ENCODE data around the gene B3GALT2. TPM values are rescaled to one million over a fixed set of nuclear protein-coding genes. Genes with fewer than 3 reads are reported as not detected.

Gene B3GALT2
- total RNA-seq, 2 donors from 2014 or later: not detected

GRCh38 chr1:193183019-193183627 lies 3.3 kb downstream of the B3GALT2 start:
- no peaks in the 10 kb centered on the region for H3K36me3 Mint-ChIP-seq (ENCODE audit: low read depth)
- H3K4me1 Mint-ChIP-seq: peaks cover 20% of the 10 kb centered on the region
- 0 to 3% methylated on average over 1 to 2 of the region's 2 CpGs for WGBS, 2 experiments (ENCODE audit: insufficient coverage in 1 of 2, insufficient read length in 1 of 2)
- H3K27me3 Mint-ChIP-seq (ENCODE audit: insufficient read depth): no peaks in the 10 kb centered on the region
- Histone ChIP-seq H3K27me3 (ENCODE audit: control insufficient read depth, insufficient read depth, low read length, poor library complexity, severe bottlenecking) (no peaks in the 10 kb centered on the region), H3K4me1 (ENCODE audit: control insufficient read depth, insufficient read depth, low read length) (peaks cover 3% of the 10 kb centered on the region), H3K9me3 (ENCODE audit: control insufficient read depth, low read length) (no peaks in the 10 kb centered on the region), H3K9ac (ENCODE audit: extremely low read depth, low read length, poor library complexity, severe bottlenecking) (no peak overlapping the region), H3K36me3 (ENCODE audit: control insufficient read depth, insufficient read depth, low read length) (no peaks in the 10 kb centered on the region), H3K27ac (ENCODE audit: low read depth, low read length) (no peak overlapping the region), H3K4me3 (ENCODE audit: low read length) (no peak overlapping the region)
- H3K27ac Mint-ChIP-seq: no peak overlapping the region
- H3K9me3 Mint-ChIP-seq: no peaks in the 10 kb centered on the region
- H3K4me3 Mint-ChIP-seq: no peak overlapping the region
- TF ChIP-seq, protein P1, sequence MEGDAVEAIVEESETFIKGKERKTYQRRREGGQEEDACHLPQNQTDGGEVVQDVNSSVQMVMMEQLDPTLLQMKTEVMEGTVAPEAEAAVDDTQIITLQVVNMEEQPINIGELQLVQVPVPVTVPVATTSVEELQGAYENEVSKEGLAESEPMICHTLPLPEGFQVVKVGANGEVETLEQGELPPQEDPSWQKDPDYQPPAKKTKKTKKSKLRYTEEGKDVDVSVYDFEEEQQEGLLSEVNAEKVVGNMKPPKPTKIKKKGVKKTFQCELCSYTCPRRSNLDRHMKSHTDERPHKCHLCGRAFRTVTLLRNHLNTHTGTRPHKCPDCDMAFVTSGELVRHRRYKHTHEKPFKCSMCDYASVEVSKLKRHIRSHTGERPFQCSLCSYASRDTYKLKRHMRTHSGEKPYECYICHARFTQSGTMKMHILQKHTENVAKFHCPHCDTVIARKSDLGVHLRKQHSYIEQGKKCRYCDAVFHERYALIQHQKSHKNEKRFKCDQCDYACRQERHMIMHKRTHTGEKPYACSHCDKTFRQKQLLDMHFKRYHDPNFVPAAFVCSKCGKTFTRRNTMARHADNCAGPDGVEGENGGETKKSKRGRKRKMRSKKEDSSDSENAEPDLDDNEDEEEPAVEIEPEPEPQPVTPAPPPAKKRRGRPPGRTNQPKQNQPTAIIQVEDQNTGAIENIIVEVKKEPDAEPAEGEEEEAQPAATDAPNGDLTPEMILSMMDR (conservative IDR thresholded peaks at IDR 0.05): peak; percentile 89
- DNase-seq: no peak

GRCh38 chr1:193181985-193182384 lies 4.4 kb downstream of the B3GALT2 start:
- 80 to 90% methylated on average over 1 to 2 of the region's 2 CpGs for WGBS, 2 experiments (ENCODE audit: insufficient coverage in 1 of 2, insufficient read length in 1 of 2)
- peaks cover 3% of the 10 kb centered on the region for H3K36me3 Mint-ChIP-seq (ENCODE audit: low read depth)
- peak overlapping the region; percentile 3 for H3K27ac ChIP-seq (ENCODE audit: low read depth, low read length)
- TF ChIP-seq, protein P1 (conservative IDR thresholded peaks at IDR 0.05): no peak
- H3K4me3 Mint-ChIP-seq: no peak overlapping the region
- no peaks in the 10 kb centered on the region for H3K9me3 ChIP-seq (ENCODE audit: control insufficient read depth, low read length)
- no peak overlapping the region for H3K9ac ChIP-seq (ENCODE audit: extremely low read depth, low read length, poor library complexity, severe bottlenecking)
- no peak for DNase-seq
- H3K4me1 Mint-ChIP-seq: peaks cover 20% of the 10 kb centered on the region
- H3K4me1 ChIP-seq (ENCODE audit: control insufficient read depth, insufficient read depth, low read length): peaks cover 3% of the 10 kb centered on the region
- H3K4me3 ChIP-seq (ENCODE audit: low read length): no peak overlapping the region
- no peaks in the 10 kb centered on the region for H3K27me3 ChIP-seq (ENCODE audit: control insufficient read depth, insufficient read depth, low read length, poor library complexity, severe bottlenecking)
- H3K36me3 ChIP-seq (ENCODE audit: control insufficient read depth, insufficient read depth, low read length): no peaks in the 10 kb centered on the region
- no peaks in the 10 kb centered on the region for H3K9me3 Mint-ChIP-seq
- H3K27ac Mint-ChIP-seq: no peak overlapping the region
- H3K27me3 Mint-ChIP-seq (ENCODE audit: insufficient read depth): no peaks in the 10 kb centered on the region

GRCh38 chr1:193181536-193181935 lies 4.9 kb downstream of the B3GALT2 start:
- H3K27ac ChIP-seq (ENCODE audit: low read depth, low read length): no peak overlapping the region
- H3K9ac ChIP-seq (ENCODE audit: extremely low read depth, low read length, poor library complexity, severe bottlenecking): no peak overlapping the region
- no peaks in the 10 kb centered on the region for H3K9me3 ChIP-seq (ENCODE audit: control insufficient read depth, low read length)
- Mint-ChIP-seq H3K4me1 (peaks cover 20% of the 10 kb centered on the region), H3K27ac (peak overlapping the region; percentile 59), H3K9me3 (no peaks in the 10 kb centered on the region), H3K27me3 (ENCODE audit: insufficient read depth) (no peaks in the 10 kb centered on the region), H3K4me3 (no peak overlapping the region), H3K36me3 (ENCODE audit: low read depth) (peaks cover 6% of the 10 kb centered on the region)
- no peak for DNase-seq
- H3K36me3 ChIP-seq (ENCODE audit: control insufficient read depth, insufficient read depth, low read length): no peaks in the 10 kb centered on the region
- H3K27me3 ChIP-seq (ENCODE audit: control insufficient read depth, insufficient read depth, low read length, poor library complexity, severe bottlenecking): no peaks in the 10 kb centered on the region
- TF ChIP-seq, protein P1 (conservative IDR thresholded peaks at IDR 0.05): no peak
- peaks cover 3% of the 10 kb centered on the region for H3K4me1 ChIP-seq (ENCODE audit: control insufficient read depth, insufficient read depth, low read length)
- WGBS, 2 experiments (ENCODE audit: insufficient coverage in 1 of 2, insufficient read length in 1 of 2): no CpG with 5 or more reads among the region's 1 CpG
- no peak overlapping the region for H3K4me3 ChIP-seq (ENCODE audit: low read length)

Data from endodermal cell (in vitro differentiated cells).